Mesodermal cell (in vitro differentiated cells): ENCODE data around the gene PIK3R4.

Experiments used
- H3K27ac ChIP-seq: 2 replicates; pipeline ENCODE4 v1.7.0; 2013; ENCODE audit warnings: mild to moderate bottlenecking, low read depth, low read length, moderate library complexity; ENCODE audit not compliant: severe bottlenecking
- H3K36me3 ChIP-seq: 2 replicates; pipeline ENCODE4 v1.7.1; 2013; ENCODE audit warnings: mild to moderate bottlenecking, low read length, moderate library complexity; ENCODE audit not compliant: control insufficient read depth, insufficient read depth
- H3K4me1 ChIP-seq: one replicate; pipeline ENCODE4 v1.7.1; 2013; ENCODE audit warnings: mild to moderate bottlenecking, low read length; ENCODE audit not compliant: insufficient read depth, control insufficient read depth, poor library complexity, severe bottlenecking
- H3K4me3 ChIP-seq: 2 replicates; pipeline ENCODE4 v1.7.0; 2013; ENCODE audit warnings: low read length, control low read depth, mild to moderate bottlenecking; ENCODE audit not compliant: insufficient read depth, poor library complexity, severe bottlenecking; ENCODE audit errors: extremely low read depth
- H3K9me3 ChIP-seq: 2 replicates; pipeline ENCODE4 v1.7.1; 2013; ENCODE audit warnings: mild to moderate bottlenecking, low read length, moderate library complexity; ENCODE audit not compliant: control insufficient read depth
- WGBS, 2 experiments: methylation state at CpG; one replicate each; pipeline ENCODE4 v1.1.5; 2013; ENCODE audit warnings: missing lambda C conversion rate in 2 of 2; ENCODE audit not compliant: insufficient coverage in 2 of 2; 5-methylcytosine and 5-hydroxymethylcytosine counted together

Gene PIK3R4

DNA sequence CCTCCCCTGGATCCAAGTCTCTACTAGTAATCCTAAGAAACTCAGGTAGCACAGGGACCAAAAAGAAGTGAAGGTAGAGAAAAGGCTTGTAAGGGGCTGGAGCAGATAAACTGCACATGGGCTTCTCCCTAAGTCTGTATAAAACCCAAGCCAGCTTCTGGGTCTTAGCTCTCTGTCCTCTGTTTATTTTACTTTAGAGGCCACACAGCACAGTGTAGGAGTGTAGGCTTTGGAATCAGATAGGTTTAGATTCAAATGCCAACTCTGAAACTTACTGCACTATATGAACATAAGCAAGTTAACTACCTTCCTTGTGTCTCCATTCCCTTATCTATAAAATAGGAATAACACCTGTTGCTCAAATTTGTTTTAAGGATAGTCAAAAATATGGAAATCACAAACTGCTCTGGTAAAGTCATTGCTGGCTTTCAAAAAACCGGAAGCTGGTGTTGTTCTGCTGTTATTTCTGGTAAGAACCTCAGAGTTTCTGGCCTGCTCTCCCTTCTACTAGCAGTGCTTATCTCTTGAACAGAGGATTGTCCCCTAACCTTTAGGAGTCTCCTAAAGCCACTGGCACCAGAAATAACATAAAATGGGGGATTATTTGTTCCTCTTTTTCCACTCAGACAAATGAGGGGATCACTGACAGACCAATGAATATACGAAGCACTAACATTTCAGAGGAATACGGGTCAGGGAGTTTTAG, 33.8 kb downstream of the PIK3R4 start:
- H3K4me3 ChIP-seq = no peak overlapping the region
- H3K27ac ChIP-seq = no peak overlapping the region
- no peaks in the 10 kb centered on the region for H3K4me1 ChIP-seq
- peaks cover 45% of the 10 kb centered on the region for H3K36me3 ChIP-seq
- 80 to 90% methylated on average over 1 to 2 of the region's 3 CpGs for WGBS, 2 experiments
- H3K9me3 ChIP-seq = no peaks in the 10 kb centered on the region

- H3K9me3 ChIP-seq = no peaks in the 10 kb centered on the region
- no peak overlapping the region for H3K27ac ChIP-seq
- WGBS, 2 experiments = 83% methylated on average over 1 of the region's 4 CpGs; no CpG with 5 or more reads in 1 of the 2 experiments
- H3K36me3 ChIP-seq = peaks cover 41% of the 10 kb centered on the region
- H3K4me3 ChIP-seq = no peak overlapping the region
- H3K4me1 ChIP-seq = no peaks in the 10 kb centered on the region
Measured at GRCh38 chr3:130711565-130712324, 34.9 kb downstream of the PIK3R4 start.

DNA sequence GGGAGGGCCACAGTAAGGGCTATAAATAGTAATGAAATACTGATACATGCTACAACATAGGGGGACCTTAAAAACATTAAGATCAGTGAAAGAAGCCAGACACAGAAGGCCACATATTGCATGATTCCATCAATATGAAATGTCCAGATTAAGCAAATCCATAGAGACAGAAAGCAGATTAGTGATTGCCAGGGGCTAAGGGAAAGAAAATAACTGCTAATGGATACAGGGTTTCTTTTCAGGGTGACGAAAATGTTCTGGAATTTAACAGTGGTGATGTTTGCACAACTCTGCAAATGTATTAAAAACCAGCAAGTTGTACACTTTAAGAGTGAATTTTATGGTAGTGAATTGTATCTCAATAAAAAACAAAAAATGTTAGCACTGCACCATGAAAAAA, 37.0 kb downstream of the PIK3R4 start:
- WGBS, 2 experiments = 100% methylated on average over 1 of the region's 1 CpG
- H3K27ac ChIP-seq = no peak overlapping the region
- peaks cover 44% of the 10 kb centered on the region for H3K36me3 ChIP-seq

GRCh38 chr3:130707902-130708601, 38.6 kb downstream of the PIK3R4 start:
- H3K36me3 ChIP-seq = peaks cover 43% of the 10 kb centered on the region

More for the DNA sequence above, 37.0 kb downstream of the PIK3R4 start:
- H3K9me3 ChIP-seq = no peaks in the 10 kb centered on the region
- H3K4me1 ChIP-seq = no peaks in the 10 kb centered on the region
- no peak overlapping the region for H3K4me3 ChIP-seq

GRCh38 chr3:130705501-130705900, 41.1 kb downstream of the PIK3R4 start:
- Histone ChIP-seq H3K27ac (no peak overlapping the region), H3K36me3 (peaks cover 49% of the 10 kb centered on the region), H3K9me3 (no peaks in the 10 kb centered on the region), H3K4me1 (no peaks in the 10 kb centered on the region), H3K4me3 (no peak overlapping the region)
- 100% methylated on average over 2 of the region's 6 CpGs; no CpG with 5 or more reads in 1 of the 2 experiments for WGBS, 2 experiments

More at GRCh38 chr3:130707902-130708601, 38.6 kb downstream of the PIK3R4 start:
- no peaks in the 10 kb centered on the region for H3K4me1 ChIP-seq
- WGBS, 2 experiments = 92 to 100% methylated on average over 2 of the region's 3 CpGs
- H3K4me3 ChIP-seq = no peak overlapping the region
- no peak overlapping the region for H3K27ac ChIP-seq
- H3K9me3 ChIP-seq = no peaks in the 10 kb centered on the region

DNA sequence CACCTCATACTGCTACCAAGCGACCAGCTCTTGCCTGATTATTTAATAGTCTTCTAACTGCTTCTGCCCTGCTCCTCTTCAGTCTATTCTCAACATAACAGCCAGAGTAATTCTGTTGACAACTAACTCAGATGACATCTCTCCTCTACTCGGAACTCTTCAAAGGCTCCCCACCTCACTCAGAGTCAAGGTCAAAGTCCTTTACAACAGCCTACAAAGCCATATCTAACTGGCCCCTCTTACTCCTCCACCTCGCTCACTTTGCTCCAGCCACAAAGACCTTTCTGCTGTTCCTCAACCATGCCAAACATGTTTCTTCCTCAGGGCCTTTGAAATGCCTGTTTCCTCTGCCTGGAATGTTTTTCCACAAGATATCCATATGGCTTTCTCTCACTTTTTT, 43.6 kb downstream of the PIK3R4 start:
- Histone ChIP-seq H3K36me3 (peaks cover 54% of the 10 kb centered on the region), H3K4me3 (no peak overlapping the region), H3K4me1 (no peaks in the 10 kb centered on the region), H3K9me3 (no peaks in the 10 kb centered on the region), H3K27ac (no peak overlapping the region)
- WGBS, 2 experiments = 90 to 95% methylated on average over 3 of the region's 3 CpGs

DNA sequence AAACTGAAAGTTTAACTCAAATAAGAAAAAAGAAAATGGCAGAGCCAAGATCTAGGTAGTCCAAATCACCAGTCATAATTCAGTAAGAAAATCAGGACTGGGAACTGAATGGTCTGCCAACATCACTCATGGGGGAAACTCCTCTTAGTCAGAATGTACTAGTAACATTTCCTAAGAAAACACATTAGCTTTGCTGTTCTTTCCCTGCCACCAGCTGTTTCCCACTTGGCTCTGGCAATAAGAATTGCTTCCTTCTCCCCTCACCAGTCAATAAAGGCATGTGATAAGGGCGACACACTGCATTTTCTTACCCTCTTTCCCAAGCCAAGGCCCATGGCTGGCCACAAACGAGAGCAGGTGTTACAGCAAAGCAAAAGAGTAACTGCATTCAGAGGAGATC, 46.1 kb downstream of the PIK3R4 start:
- Histone ChIP-seq H3K36me3 (peaks cover 50% of the 10 kb centered on the region), H3K4me1 (no peaks in the 10 kb centered on the region), H3K27ac (no peak overlapping the region), H3K9me3 (no peaks in the 10 kb centered on the region), H3K4me3 (no peak overlapping the region)
- 100% methylated on average over 1 of the region's 2 CpGs for WGBS, 2 experiments

GRCh38 chr3:130699765-130700164, 46.9 kb downstream of the PIK3R4 start:
- H3K27ac ChIP-seq = no peak overlapping the region
- peaks cover 42% of the 10 kb centered on the region for H3K36me3 ChIP-seq
- H3K4me1 ChIP-seq = no peaks in the 10 kb centered on the region
- H3K9me3 ChIP-seq = no peaks in the 10 kb centered on the region
- H3K4me3 ChIP-seq = no peak overlapping the region

GRCh38 chr3:130693314-130693713, 53.3 kb downstream of the PIK3R4 start:
- Histone ChIP-seq H3K9me3 (no peaks in the 10 kb centered on the region), H3K4me1 (no peaks in the 10 kb centered on the region), H3K4me3 (no peak overlapping the region), H3K27ac (no peak overlapping the region), H3K36me3 (peaks cover 4% of the 10 kb centered on the region)
- 86% methylated on average over 1 of the region's 2 CpGs; no CpG with 5 or more reads in 1 of the 2 experiments for WGBS, 2 experiments

GRCh38 chr3:130692455-130692854, 54.2 kb downstream of the PIK3R4 start:
- WGBS, 2 experiments = no CpG with 5 or more reads among the region's 1 CpG
- Histone ChIP-seq H3K4me3 (no peak overlapping the region), H3K4me1 (no peaks in the 10 kb centered on the region), H3K27ac (no peak overlapping the region), H3K9me3 (no peaks in the 10 kb centered on the region), H3K36me3 (peaks cover 8% of the 10 kb centered on the region)
